SK-N-SH (cell line): ENCODE results near the gene SARDH. TPM values are rescaled to one million over a fixed set of nuclear protein-coding genes. Genes with fewer than 3 reads are reported as not detected.

Experiments
- CTCF ChIA-PET: fragments of 300-600, 350-600 bp; formaldehyde crosslinking; extraction: SDS; loops from one replicate; lab custom pipeline; 2021; lab: Yijun Ruan, JAX
- POLR2A ChIA-PET: fragments of 350-600 bp; sonication (Branson Sonifier 250); formaldehyde crosslinking; extraction: SDS; loops from one replicate; lab custom pipeline; 2020; ENCODE audit warnings: antibody characterized with exemption, inconsistent platforms; lab: Yijun Ruan, JAX
- DNase-seq: peaks from one replicate; pipeline ENCODE4 v3.0.0; 2012
- H2AFZ ChIP-seq: fragments of 200-600 bp; sonication (generic); 2 replicates; pipeline ENCODE4 v1.8.1; 2016; ENCODE audit warnings: antibody characterized with exemption, mild to moderate bottlenecking, low read depth
- H3F3A ChIP-seq: fragments of 200-600 bp; sonication (generic); replicated peaks from 2 replicates; pipeline ENCODE3; 2016; ENCODE audit warnings: antibody characterized with exemption, mild to moderate bottlenecking; ENCODE audit not compliant: insufficient read depth
- H3K27ac ChIP-seq, 2 experiments: fragments of 200-500 bp in 1 of 2; fragments of 200-600 bp in 1 of 2; sonication (Bioruptor generic) in 1 of 2; sonication (generic), shearing (Covaris generic) in 1 of 2; 2 replicates each; pipeline versions ENCODE4 v1.5.1 to v1.6.1; 2014 to 2016; ENCODE audit warnings: low read depth in 2 of 2, inconsistent platforms in 1 of 2, low read length in 1 of 2, mild to moderate bottlenecking in 1 of 2, mixed read lengths in 1 of 2
- H3K27me3 ChIP-seq: fragments of 200-600 bp; sonication (generic), shearing (Covaris generic); 2 replicates; pipeline ENCODE4 v1.6.1; 2016; ENCODE audit warnings: mixed run types; ENCODE audit not compliant: insufficient read depth
- H3K36me3 ChIP-seq, 2 experiments: fragments of 200-500 bp in 1 of 2; fragments of 200-600 bp in 1 of 2; sonication (Bioruptor generic) in 1 of 2; sonication (generic) in 1 of 2; replicated peaks in 1 of 2; 2 replicates each; pipeline versions ENCODE3 to v1.5.1; 2014 to 2016; ENCODE audit warnings: low read length in 1 of 2, mild to moderate bottlenecking in 1 of 2; ENCODE audit not compliant: insufficient read depth in 2 of 2, control insufficient read depth in 1 of 2
- H3K4me1 ChIP-seq, 2 experiments: fragments of 200-500 bp in 1 of 2; fragments of 200-600 bp in 1 of 2; sonication (Bioruptor generic) in 1 of 2; sonication (generic), shearing (Covaris generic) in 1 of 2; 2 replicates each; pipeline versions ENCODE4 v1.5.1 to v1.6.1; 2014 to 2016; ENCODE audit warnings: low read depth in 1 of 2, low read length in 1 of 2, mixed run types in 1 of 2; ENCODE audit not compliant: insufficient read depth in 2 of 2, control insufficient read depth in 1 of 2
- H3K4me2 ChIP-seq: fragments of 200-600 bp; sonication (generic), shearing (Covaris generic); 2 replicates; pipeline ENCODE4 v1.6.1; 2017; ENCODE audit warnings: mixed run types
- H3K4me3 ChIP-seq, 2 experiments: fragments of 200-500 bp in 1 of 2; fragments of 200-600 bp in 1 of 2; sonication (Bioruptor generic) in 1 of 2; sonication (generic), shearing (Covaris generic) in 1 of 2; 2 replicates each; pipeline versions ENCODE4 v1.5.1 to v1.8.1; 2014 to 2016; ENCODE audit warnings: low read depth in 2 of 2, inconsistent platforms in 1 of 2, low read length in 1 of 2, mild to moderate bottlenecking in 1 of 2, mixed read lengths in 1 of 2, moderate library complexity in 1 of 2
- H3K79me2 ChIP-seq: fragments of 200-600 bp; sonication (generic); 2 replicates; pipeline ENCODE4 v1.8.1; 2017; ENCODE audit warnings: mild to moderate bottlenecking; ENCODE audit not compliant: insufficient read depth
- H3K9ac ChIP-seq: fragments of 200-600 bp; sonication (generic); 2 replicates; pipeline ENCODE4 v1.6.1; 2017; ENCODE audit warnings: mixed run types
- H3K9me2 ChIP-seq: fragments of 200-600 bp; sonication (generic); 2 replicates; pipeline ENCODE4 v1.6.1; 2017; ENCODE audit warnings: mixed run types
- H3K9me3 ChIP-seq: fragments of 200-600 bp; sonication (generic); 2 replicates; pipeline ENCODE4 v1.6.1; 2017; ENCODE audit warnings: mixed run types, mild to moderate bottlenecking, moderate library complexity
- H4K20me1 ChIP-seq: fragments of 200-600 bp; sonication (generic); 2 replicates; pipeline ENCODE4 v1.6.1; 2017; ENCODE audit warnings: mild to moderate bottlenecking, mixed run types; ENCODE audit not compliant: insufficient read depth
- EZH2phosphoT487 ChIP-seq: fragments of 200-600 bp; sonication (generic); IDR thresholded peaks from 2 replicates; pipeline ENCODE4 v1.6.1; 2017; ENCODE audit warnings: low read depth, mixed run types, mild to moderate bottlenecking, antibody characterized with exemption, moderate library complexity, borderline replicate concordance
- FOSL2 ChIP-seq: IDR thresholded peaks from 2 replicates; pipeline ENCODE4 v1.4.0; 2012; ENCODE audit warnings: low read depth, mild to moderate bottlenecking, moderate library complexity, borderline replicate concordance
- FOXM1 ChIP-seq: IDR thresholded peaks from 2 replicates; pipeline ENCODE4 v1.4.0; 2012; ENCODE audit warnings: low read depth, mild to moderate bottlenecking
- GABPA ChIP-seq: IDR thresholded peaks from 2 replicates; pipeline ENCODE4 v1.4.0; 2012; ENCODE audit warnings: low read depth, mild to moderate bottlenecking
- MXI1 ChIP-seq: IDR thresholded peaks from 2 replicates; pipeline ENCODE4 v1.6.1; 2012; ENCODE audit warnings: mild to moderate bottlenecking, low read depth, low read length, improper control_type of control experiment
- NRF1 ChIP-seq: IDR thresholded peaks from 2 replicates; pipeline ENCODE4 v1.6.1; 2012; ENCODE audit warnings: low read depth, mild to moderate bottlenecking, low read length
- POLR2AphosphoS5 ChIP-seq: IDR thresholded peaks from 2 replicates; pipeline ENCODE4 v1.6.1; 2012; ENCODE audit warnings: low read depth, low read length
- RCOR1 ChIP-seq: fragments of 150-350 bp; IDR thresholded peaks from 2 replicates; pipeline ENCODE4 v1.6.1; 2017; ENCODE audit warnings: antibody characterized with exemption, low read length
- TAF1 ChIP-seq: IDR thresholded peaks from 2 replicates; pipeline ENCODE4 v1.6.1; 2012; ENCODE audit warnings: low read depth, mild to moderate bottlenecking, low read length, moderate library complexity, borderline replicate concordance
- TEAD4 ChIP-seq: IDR thresholded peaks from 2 replicates; pipeline ENCODE4 v1.4.0; 2012; ENCODE audit warnings: mild to moderate bottlenecking, borderline replicate concordance; ENCODE audit not compliant: insufficient read depth
- ZBTB33 ChIP-seq: IDR thresholded peaks from 2 replicates; pipeline ENCODE4 v1.4.0; 2012; ENCODE audit warnings: low read depth, borderline replicate concordance
- WGBS: methylation state at CpG from one replicate; pipeline ENCODE4 v1.1.6; 2017; ENCODE audit warnings: low lambda C conversion rate; 5-methylcytosine and 5-hydroxymethylcytosine counted together
- polyA plus RNA-seq, 3 experiments: library from polyadenylated mRNA; depleted of rRNA; stranded (reverse); fragments of >200 nt; gene quantifications; 2 replicates each; pipeline ENCODE4 v1.2.3, GENCODE V29; 2012
- TF ChIP-seq, protein P1 (sequence below): fragments of 150-350 bp; IDR thresholded peaks from 2 replicates; pipeline ENCODE4 v1.6.1; 2017; ENCODE audit warnings: antibody characterized with exemption, low read length, low read depth, borderline replicate concordance
- TF ChIP-seq, protein P2 (sequence below): fragments of 150-350 bp; IDR thresholded peaks from 2 replicates; pipeline ENCODE4 v1.6.1; 2016; ENCODE audit warnings: mild to moderate bottlenecking, low read depth, low read length
- TF ChIP-seq, protein P3 (sequence below): IDR thresholded peaks from 2 replicates; pipeline ENCODE4 v1.6.1; 2012; ENCODE audit warnings: mild to moderate bottlenecking, low read depth, low read length, moderate library complexity

SARDH gene
- polyA plus RNA-seq, 1 of the 3 experiments (the other 2 are of a cell fraction): 5.9 TPM

DNA sequence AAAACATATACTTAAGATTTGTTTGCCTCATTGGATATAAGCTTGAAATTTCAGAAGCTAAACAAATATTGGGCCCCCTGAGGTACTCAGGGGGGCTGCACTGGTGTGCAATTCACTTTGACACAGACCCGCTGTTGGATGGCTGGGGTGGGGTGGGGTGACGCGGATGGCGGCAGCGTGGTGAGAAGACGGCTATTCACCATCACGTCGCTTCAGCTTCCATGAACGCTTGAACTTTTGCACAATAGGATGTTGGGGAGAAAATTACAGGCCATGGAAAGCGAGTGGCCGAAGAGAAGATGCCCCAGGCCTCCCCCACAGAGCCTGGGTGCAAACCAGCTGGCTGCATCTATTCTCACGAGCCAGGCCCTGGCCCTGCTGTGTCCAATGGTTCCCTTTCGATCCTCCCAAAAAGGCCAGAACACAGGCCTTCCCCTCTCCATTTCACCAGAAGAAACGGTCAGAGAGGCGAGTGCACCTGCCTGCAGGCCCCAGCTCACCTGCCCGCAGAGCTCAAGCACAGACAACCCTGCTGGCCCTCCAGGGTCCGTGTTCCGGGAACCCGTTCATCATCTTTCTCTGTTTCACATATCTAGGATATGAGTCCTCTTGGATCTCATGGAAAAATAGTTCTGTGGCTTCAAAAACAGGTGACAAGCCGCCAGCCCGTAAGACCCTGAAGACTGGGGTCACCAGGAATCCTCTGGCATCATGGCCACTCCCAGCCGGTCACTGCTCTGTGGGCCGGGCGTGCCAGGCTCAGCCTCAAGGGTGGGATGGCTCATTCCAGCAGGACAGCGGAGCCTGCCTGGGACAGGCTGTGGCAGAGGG lies 46.8 kb upstream of the SARDH start:
- CTCF ChIA-PET: interaction anchor here (0.7 to 7.9 kb wide), 6 partner anchors 10 to 217 kb away, joined by 3 to 235 read pairs (median 18); no protein-coding TSS in a partner anchor
- Histone ChIP-seq H3K4me2 (no peak overlapping the region), H3K9me2 (no peaks in the 10 kb centered on the region), H4K20me1 (no peaks in the 10 kb centered on the region), H3K9ac (no peak overlapping the region), H3K9me3 (no peaks in the 10 kb centered on the region), H2AFZ (no peak overlapping the region), H3F3A (peaks cover 4% of the 10 kb centered on the region), H3K27me3 (no peaks in the 10 kb centered on the region), H3K4me3 (no peak overlapping the region), H3K4me1 (peaks cover 0 to 26% of the 10 kb centered on the region in 2 experiments; a peak in 2 of 4 replicates), H3K36me3 (peaks cover 0 to 31% of the 10 kb centered on the region in 2 experiments), H3K79me2 (no peaks in the 10 kb centered on the region), H3K27ac (no peak overlapping the region; a peak in 1 of 4 replicates)
- POLR2A ChIA-PET: no interaction called here
- no peak for TF ChIP-seq POLR2AphosphoS5
- TF ChIP-seq MXI1: no peak
- TF ChIP-seq, protein P1, sequence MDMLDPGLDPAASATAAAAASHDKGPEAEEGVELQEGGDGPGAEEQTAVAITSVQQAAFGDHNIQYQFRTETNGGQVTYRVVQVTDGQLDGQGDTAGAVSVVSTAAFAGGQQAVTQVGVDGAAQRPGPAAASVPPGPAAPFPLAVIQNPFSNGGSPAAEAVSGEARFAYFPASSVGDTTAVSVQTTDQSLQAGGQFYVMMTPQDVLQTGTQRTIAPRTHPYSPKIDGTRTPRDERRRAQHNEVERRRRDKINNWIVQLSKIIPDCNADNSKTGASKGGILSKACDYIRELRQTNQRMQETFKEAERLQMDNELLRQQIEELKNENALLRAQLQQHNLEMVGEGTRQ: no peak
- TF ChIP-seq TEAD4: no peak
- no peak for TF ChIP-seq RCOR1
- TF ChIP-seq TAF1: no peak
- no peak for TF ChIP-seq FOXM1
- no peak for TF ChIP-seq EZH2phosphoT487
- TF ChIP-seq GABPA: no peak
- TF ChIP-seq, protein P2, sequence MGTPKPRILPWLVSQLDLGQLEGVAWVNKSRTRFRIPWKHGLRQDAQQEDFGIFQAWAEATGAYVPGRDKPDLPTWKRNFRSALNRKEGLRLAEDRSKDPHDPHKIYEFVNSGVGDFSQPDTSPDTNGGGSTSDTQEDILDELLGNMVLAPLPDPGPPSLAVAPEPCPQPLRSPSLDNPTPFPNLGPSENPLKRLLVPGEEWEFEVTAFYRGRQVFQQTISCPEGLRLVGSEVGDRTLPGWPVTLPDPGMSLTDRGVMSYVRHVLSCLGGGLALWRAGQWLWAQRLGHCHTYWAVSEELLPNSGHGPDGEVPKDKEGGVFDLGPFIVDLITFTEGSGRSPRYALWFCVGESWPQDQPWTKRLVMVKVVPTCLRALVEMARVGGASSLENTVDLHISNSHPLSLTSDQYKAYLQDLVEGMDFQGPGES: no peak
- no peak for TF ChIP-seq FOSL2
- no peak for TF ChIP-seq NRF1
- TF ChIP-seq, protein P3, sequence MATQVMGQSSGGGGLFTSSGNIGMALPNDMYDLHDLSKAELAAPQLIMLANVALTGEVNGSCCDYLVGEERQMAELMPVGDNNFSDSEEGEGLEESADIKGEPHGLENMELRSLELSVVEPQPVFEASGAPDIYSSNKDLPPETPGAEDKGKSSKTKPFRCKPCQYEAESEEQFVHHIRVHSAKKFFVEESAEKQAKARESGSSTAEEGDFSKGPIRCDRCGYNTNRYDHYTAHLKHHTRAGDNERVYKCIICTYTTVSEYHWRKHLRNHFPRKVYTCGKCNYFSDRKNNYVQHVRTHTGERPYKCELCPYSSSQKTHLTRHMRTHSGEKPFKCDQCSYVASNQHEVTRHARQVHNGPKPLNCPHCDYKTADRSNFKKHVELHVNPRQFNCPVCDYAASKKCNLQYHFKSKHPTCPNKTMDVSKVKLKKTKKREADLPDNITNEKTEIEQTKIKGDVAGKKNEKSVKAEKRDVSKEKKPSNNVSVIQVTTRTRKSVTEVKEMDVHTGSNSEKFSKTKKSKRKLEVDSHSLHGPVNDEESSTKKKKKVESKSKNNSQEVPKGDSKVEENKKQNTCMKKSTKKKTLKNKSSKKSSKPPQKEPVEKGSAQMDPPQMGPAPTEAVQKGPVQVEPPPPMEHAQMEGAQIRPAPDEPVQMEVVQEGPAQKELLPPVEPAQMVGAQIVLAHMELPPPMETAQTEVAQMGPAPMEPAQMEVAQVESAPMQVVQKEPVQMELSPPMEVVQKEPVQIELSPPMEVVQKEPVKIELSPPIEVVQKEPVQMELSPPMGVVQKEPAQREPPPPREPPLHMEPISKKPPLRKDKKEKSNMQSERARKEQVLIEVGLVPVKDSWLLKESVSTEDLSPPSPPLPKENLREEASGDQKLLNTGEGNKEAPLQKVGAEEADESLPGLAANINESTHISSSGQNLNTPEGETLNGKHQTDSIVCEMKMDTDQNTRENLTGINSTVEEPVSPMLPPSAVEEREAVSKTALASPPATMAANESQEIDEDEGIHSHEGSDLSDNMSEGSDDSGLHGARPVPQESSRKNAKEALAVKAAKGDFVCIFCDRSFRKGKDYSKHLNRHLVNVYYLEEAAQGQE: no peak
- no peak for TF ChIP-seq ZBTB33
- no peak for DNase-seq
- 97% methylated on average over 18 of the region's 25 CpGs for WGBS
